CD4-positive, alpha-beta T cell treated with Interleukin-1 beta for 1 hour (primary cell): ENCODE measurements around the gene PALLD.
A peak's percentile ranks its signal among the peaks of the same experiment; 100 is the strongest.
"Not testable (repeated sequence)": the region's sequence is repeated elsewhere in the genome, so short reads cannot be mapped to it uniquely, and the experiment has no call there.

Experiments used
- DNase-seq, 2 donors: peaks; one replicate each; pipeline ENCODE4 v3.0.0-alpha.2; 2020 to 2022

PALLD gene

DNA sequence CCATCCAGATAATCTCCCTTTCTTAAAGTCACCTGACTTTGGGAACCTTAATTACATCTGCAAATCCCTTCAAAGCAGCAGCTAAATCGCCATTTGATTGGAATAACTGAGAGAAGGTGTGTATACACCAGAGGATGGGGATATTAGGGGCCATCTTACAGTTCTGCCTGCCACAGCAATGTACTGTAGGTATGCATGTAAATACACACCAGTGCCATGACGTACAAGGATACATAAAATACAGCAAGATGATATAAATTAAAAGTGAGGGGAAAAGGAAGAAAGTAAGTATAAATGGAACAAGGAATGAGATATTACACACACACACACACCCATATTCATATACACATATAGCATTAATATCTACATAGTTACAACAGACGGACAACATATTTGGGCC is 432.0 kb downstream of the PALLD start:
- no peak for DNase-seq

DNA sequence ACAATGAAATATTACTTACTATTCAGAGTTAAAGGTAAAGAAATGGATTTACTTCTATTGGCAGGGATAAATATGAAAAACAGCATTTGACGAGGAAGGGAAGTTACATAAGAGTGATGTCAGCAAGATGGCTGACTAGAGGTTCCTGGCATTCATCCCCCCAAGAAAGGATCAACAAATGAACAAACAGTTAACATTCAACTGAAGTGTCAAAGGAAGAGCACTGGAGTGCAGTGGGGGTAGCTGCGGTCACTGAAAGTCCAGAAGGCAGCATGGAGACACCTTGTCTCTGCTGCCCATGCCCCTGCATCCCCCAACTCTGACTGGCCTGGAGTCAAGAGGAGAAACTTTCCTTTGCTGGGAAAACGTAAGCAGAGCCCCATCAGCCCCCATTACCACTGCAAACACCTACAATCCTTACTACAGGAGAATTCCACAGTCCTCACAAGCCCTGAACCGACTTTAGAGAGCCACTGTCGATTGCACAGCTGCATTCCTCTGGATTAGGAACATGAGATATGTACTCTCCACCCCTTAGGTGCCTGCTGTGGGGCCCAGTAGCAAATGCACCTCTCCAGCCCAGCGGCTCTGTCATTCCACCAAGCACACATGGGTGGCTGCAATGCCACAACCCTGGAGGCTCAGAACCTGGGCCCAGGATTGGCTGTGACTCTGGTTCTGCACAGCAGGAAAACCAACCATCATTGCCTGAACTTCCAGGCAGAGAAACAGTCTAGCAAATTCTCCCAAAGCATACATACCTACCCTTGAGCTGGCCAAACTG is 433.8 kb downstream of the PALLD start:
- DNase-seq = no peak

DNA sequence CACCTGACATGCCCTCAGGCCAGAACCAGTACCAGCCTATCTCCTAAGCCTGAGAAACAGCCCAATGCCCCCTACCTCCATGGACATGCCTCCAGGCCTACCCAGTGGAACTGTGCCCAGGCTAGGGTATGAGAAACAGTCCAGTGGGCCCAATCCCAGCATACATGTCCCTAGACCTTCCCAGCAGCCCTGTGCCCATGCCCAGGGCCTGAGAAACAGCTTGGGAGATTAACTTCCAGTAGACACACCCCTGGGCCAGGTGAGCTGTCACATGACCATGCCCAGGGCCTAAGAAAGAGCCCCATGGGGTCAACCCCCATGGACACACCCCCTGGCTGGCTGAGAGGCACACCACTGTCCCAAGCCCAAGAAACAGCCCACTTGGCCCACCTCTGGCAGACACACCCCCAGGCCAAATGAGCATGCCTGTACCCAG is 434.4 kb downstream of the PALLD start:
- no peak for DNase-seq

DNA sequence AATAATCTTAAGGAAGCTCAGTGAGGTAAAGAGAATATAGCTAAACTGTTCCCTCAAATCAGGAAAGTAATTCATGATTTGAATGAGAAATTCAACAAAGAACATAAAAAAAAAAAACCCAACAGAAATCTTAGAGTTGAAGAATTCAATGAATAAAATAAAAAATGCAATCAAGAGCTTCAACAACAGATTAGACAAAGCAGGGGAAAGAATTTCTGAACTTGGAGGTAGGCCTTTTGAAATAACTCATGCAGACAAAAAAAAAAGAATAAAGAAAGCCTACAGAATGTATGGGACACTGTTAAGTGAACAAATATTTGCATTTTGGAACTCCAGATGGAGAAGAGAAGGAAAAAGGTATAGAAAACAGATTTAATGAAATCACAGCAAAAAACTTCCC is 435.3 kb downstream of the PALLD start:
- no peak for DNase-seq

DNA sequence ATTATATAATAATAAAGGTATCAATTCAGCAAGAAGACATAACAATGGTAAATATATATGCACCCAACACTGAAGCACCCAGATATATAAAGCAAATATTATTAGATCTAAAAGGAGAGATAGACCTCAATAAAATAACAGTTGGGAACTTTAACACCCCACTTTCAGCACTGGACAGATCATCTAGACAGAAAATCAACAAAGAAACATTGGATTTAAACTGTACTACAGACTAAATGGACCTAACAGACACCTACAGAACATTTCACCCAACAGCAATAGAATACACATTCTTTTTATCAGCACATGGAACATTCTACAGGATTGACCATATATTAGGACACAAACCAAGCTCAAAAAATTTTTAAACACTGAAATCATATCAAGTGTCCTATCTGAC is 436.6 kb downstream of the PALLD start:
- no peak for DNase-seq

DNA sequence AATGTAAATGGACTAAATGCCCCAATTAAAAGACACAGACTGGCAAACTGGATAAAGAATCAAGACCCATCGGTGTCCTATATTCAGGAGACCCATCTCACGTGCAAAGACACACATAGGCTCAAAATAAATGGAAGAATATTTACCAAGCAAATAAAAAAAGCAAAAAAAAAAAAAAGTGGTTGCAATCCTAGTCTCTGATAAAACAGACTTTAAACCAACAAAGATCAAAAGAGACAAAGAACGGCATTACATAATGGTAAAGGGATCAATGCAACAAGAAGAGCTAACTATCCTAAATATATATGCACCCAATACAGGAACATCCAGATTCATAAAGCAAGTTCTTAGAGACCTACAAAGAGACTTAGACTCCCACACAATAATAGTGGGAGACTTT is 440.6 kb downstream of the PALLD start:
- not testable (repeated sequence) for DNase-seq

DNA sequence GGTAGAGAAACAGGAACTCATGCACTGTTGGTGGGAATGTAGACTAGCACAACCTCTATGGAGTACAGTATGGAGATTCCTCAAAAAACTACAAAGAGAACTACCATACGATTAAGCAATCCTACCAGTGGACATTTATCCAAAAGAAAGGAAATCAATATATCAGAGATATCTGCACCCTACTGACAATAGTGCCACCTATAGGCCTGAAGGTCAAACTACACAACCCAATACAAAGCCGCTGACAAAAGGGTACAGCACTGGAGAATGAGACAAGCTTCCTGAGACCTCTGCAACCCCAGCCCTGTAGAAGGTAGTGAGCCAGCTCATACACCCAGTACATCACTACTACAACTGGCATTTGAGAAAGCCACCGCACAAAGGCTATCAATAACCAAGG is 446.1 kb downstream of the PALLD start:
- DNase-seq = peak in 1 of 2 donors; percentile 17

DNA sequence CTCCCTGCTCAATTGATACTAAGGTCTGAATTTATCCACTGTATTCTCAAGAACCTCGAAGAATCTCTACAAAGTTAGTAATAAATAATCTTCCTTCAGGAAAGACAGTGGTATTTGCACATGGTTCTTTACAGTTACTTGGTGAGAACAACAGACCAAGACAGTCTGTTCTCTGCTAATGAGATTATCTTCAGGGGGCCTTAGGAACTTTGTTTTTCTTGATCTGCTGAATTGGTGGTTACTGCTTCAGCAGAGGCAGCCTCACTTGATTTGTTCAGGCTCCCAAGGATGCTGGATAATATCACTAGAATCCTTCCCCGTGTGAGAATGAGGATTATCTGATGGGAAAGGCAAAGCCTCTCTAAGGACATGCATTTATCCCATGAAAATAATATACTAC is 448.4 kb downstream of the PALLD start:
- no peak for DNase-seq

DNA sequence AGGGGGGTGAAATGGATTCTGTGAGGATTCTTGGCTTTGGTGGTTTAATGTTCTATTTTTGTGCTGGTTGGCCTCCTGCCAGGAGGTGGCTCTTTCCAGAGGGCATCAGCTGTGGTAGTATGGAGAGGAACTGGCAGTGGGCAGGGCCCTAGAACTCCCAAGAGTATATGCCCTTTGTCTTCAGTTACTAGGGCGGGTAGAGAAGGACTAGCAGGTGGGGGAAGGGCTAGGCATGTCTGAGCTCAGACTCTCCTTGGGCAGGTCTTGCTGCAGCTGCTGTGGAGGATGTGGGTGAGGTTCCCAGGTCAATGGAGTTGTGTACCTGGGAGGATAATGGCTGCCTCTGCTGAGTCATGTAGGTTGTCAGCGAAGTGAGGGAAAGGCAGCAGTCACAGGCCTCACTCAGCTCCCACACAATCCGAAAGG is 456.0 kb downstream of the PALLD start:
- DNase-seq = not testable (repeated sequence)

DNA sequence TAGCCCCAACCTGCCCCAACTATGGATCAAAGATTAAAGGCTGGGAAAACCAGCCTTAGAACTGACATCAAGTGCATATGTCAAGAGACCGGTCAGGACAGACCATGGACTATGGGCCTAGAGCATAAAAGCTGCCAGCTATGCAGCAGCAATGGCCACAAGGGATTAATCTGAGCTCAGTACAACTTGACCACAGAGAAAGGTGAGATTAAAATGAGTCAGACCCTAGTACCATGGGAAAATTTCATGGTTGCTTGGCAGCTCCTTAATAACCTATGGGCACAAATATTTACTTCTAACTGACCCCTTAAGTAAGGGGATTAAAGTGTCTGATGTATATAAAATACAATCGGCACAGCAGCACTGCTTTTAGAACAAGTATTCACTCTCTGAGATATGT is 458.8 kb downstream of the PALLD start:
- DNase-seq = no peak

DNA sequence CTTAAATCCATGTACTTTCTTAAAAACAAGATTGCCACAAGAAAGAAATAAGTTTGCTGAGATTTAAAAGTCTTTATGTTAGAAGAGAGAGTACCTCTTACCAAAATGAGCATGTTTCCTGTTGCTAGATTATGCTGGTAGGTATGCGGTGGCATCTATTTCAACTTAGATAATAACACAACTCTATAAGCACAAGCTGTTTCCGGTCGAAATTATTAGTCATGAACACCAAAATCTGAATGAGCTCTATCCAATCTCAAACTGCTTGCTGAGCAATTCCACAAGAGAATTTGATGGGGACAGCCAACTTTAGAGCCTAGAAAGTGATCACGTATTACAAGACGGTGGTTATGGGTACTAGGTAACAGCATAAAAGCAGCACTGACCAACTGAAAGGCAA is 463.9 kb downstream of the PALLD start:
- DNase-seq = no peak

DNA sequence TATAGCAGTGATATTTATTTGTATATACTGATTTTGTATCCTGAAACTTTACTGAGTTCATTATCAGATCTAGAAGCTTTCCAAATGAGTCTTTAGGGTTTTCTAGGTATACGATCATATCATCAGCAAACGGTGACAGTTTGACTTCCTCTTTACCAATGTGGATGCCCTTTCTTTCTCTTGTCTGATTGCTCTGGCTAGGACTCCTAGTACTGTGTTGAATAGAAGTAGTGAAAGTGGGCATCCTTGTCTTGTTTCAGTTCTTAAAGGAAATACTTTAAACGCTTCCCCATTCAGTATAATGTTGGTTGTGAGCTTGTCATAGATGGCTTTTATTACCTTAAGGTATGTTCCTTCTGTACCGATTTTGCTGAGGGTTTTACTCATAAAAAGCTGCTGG is 475.7 kb downstream of the PALLD start:
- no peak for DNase-seq
